A673 (cell line): ENCODE data around the gene GMDS. TPM values are rescaled to one million over a fixed set of nuclear protein-coding genes. Genes with fewer than 3 reads are reported as not detected.

ENCODE experiments used
- BruUV-seq: library from RNA; stranded (reverse); fragments of 400-500 nt; replicated peaks from 2 replicates; lab custom pipeline; 2021; lab: Mats Ljungman, UMichigan
- CTCF ChIA-PET: fragments of 300-600 bp; sonication (Branson Sonifier 250); formaldehyde crosslinking; loops from one replicate; lab custom pipeline; 2022; ENCODE audit warnings: antibody characterized with exemption; lab: Charles Lee
- POLR2A ChIA-PET: fragments of 300-600 bp; sonication (Branson Sonifier 250); formaldehyde crosslinking; loops from one replicate; lab custom pipeline; 2022; ENCODE audit warnings: antibody characterized with exemption; ENCODE audit not compliant: low non-redundant PET; lab: Charles Lee
- DNase-seq: peaks from one replicate; pipeline ENCODE4 v3.0.0-alpha.2; 2015; ENCODE audit warnings: low spot score
- H3K27ac ChIP-seq: fragments of 200-600 bp; sonication (generic); 2 replicates; pipeline ENCODE4 v1.5.1; 2016; ENCODE audit warnings: mixed run types, low read depth, mild to moderate bottlenecking, mixed read lengths, antibody characterized with exemption, low read length; ENCODE audit not compliant: poor library complexity, severe bottlenecking
- H3K27me3 ChIP-seq: fragments of 200-600 bp; sonication (generic); replicated peaks from 2 replicates; pipeline ENCODE4 v1.6.1; 2017; ENCODE audit warnings: mixed run types, low read depth, mild to moderate bottlenecking, mixed read lengths, antibody characterized with exemption, low read length; ENCODE audit not compliant: insufficient read depth, poor library complexity
- H3K36me3 ChIP-seq: fragments of 200-600 bp; sonication (generic); 2 replicates; pipeline ENCODE4 v1.6.1; 2016; ENCODE audit warnings: mixed run types, mild to moderate bottlenecking, mixed read lengths, antibody characterized with exemption, low read length; ENCODE audit not compliant: insufficient read depth, poor library complexity, severe bottlenecking
- H3K4me1 ChIP-seq: fragments of 200-600 bp; sonication (generic); 2 replicates; pipeline ENCODE4 v1.6.1; 2017; ENCODE audit warnings: mixed run types, mild to moderate bottlenecking, mixed read lengths, antibody characterized with exemption, low read length; ENCODE audit not compliant: insufficient read depth, poor library complexity, severe bottlenecking
- H3K4me3 ChIP-seq: fragments of 200-600 bp; sonication (generic); 2 replicates; pipeline ENCODE4 v1.5.1; 2016; ENCODE audit warnings: low read depth, mixed run types, mild to moderate bottlenecking, mixed read lengths, low read length; ENCODE audit not compliant: poor library complexity, severe bottlenecking
- H3K9me3 ChIP-seq: fragments of 200-600 bp; sonication (generic); 2 replicates; pipeline ENCODE4 v1.6.1; 2016; ENCODE audit warnings: mixed run types, low read depth, mild to moderate bottlenecking, mixed read lengths, antibody characterized with exemption, low read length; ENCODE audit not compliant: poor library complexity, severe bottlenecking
- EZH2 ChIP-seq: fragments of 200-600 bp; sonication (generic); IDR thresholded peaks from 2 replicates; pipeline ENCODE4 v1.6.1; 2017; ENCODE audit warnings: borderline replicate concordance, low read depth, mild to moderate bottlenecking, mixed read lengths, antibody characterized with exemption, low read length; ENCODE audit not compliant: poor library complexity, severe bottlenecking
- intact Hi-C: fragments of 100-400 bp; cut with micrococcal nuclease; formaldehyde crosslinking; loops from one replicate; pipeline ENCODE4 v1.10.0; 2022; ENCODE audit not compliant: unreplicated experiment
- total RNA-seq: library from RNA; stranded (reverse); gene quantifications from 2 replicates; pipeline ENCODE4 v1.2.3, GENCODE V29; 2021
- TF ChIP-seq, protein P1 (sequence below): fragments of 300-800, 200-600 bp; sonication (generic); conservative IDR thresholded peaks from 2 replicates; pipeline ENCODE4 v1.5.1; 2017; ENCODE audit warnings: low read depth, mild to moderate bottlenecking, antibody characterized with exemption, low read length, moderate library complexity, mixed read lengths

Gene GMDS
- total RNA-seq, 1 experiment from 2014 or later, result 15.2 TPM

GRCh38 chr6:1960486-1961142, 284.8 kb downstream of the GMDS start:
- no peaks in the 10 kb centered on the region for H3K27me3 ChIP-seq
- DNase-seq, result no peak
- intact Hi-C loops, result no loop called here
- no peaks in the 10 kb centered on the region for H3K4me1 ChIP-seq
- H3K9me3 ChIP-seq, result no peaks in the 10 kb centered on the region
- no peaks in the 10 kb centered on the region for H3K36me3 ChIP-seq
- POLR2A ChIA-PET, result no interaction called here
- no peak overlapping the region for H3K27ac ChIP-seq
- no TSS peak for BruUV-seq
- CTCF ChIA-PET, result no interaction called here
- TF ChIP-seq, protein P1, sequence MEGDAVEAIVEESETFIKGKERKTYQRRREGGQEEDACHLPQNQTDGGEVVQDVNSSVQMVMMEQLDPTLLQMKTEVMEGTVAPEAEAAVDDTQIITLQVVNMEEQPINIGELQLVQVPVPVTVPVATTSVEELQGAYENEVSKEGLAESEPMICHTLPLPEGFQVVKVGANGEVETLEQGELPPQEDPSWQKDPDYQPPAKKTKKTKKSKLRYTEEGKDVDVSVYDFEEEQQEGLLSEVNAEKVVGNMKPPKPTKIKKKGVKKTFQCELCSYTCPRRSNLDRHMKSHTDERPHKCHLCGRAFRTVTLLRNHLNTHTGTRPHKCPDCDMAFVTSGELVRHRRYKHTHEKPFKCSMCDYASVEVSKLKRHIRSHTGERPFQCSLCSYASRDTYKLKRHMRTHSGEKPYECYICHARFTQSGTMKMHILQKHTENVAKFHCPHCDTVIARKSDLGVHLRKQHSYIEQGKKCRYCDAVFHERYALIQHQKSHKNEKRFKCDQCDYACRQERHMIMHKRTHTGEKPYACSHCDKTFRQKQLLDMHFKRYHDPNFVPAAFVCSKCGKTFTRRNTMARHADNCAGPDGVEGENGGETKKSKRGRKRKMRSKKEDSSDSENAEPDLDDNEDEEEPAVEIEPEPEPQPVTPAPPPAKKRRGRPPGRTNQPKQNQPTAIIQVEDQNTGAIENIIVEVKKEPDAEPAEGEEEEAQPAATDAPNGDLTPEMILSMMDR, result no peak
- TF ChIP-seq EZH2, result no peak
- no peak overlapping the region for H3K4me3 ChIP-seq

GRCh38 chr6:1958257-1958656, 287.1 kb downstream of the GMDS start:
- Histone ChIP-seq H3K4me1 (no peaks in the 10 kb centered on the region), H3K36me3 (no peaks in the 10 kb centered on the region), H3K4me3 (no peak overlapping the region), H3K27ac (no peak overlapping the region), H3K27me3 (no peaks in the 10 kb centered on the region), H3K9me3 (no peaks in the 10 kb centered on the region)
- ChIA-PET CTCF (no interaction called here), POLR2A (no interaction called here)
- intact Hi-C loops, result no loop called here
- TF ChIP-seq, protein P1, result no peak
- TF ChIP-seq EZH2, result no peak
- DNase-seq, result no peak
- no TSS peak for BruUV-seq

GRCh38 chr6:1957746-1958145, 287.7 kb downstream of the GMDS start:
- H3K4me1 ChIP-seq, result no peaks in the 10 kb centered on the region
- BruUV-seq, result no TSS peak
- TF ChIP-seq, protein P1, result no peak
- TF ChIP-seq EZH2, result no peak
- intact Hi-C loops, result no loop called here
- DNase-seq, result no peak
- H3K4me3 ChIP-seq, result no peak overlapping the region
- no peak overlapping the region for H3K27ac ChIP-seq
- no peaks in the 10 kb centered on the region for H3K9me3 ChIP-seq
- H3K36me3 ChIP-seq, result no peaks in the 10 kb centered on the region
- CTCF ChIA-PET, result no interaction called here
- H3K27me3 ChIP-seq, result no peaks in the 10 kb centered on the region
- POLR2A ChIA-PET, result no interaction called here
